ENCODE results near the gene NFIC. TPM values are rescaled to one million over a fixed set of nuclear protein-coding genes. Genes with fewer than 3 reads are reported as not detected.
"Not testable (repeated sequence)": the region's sequence is repeated elsewhere in the genome, so short reads cannot be mapped to it uniquely, and the experiment has no call there.

Gene NFIC
- total RNA-seq, 1 donor from 2014 or later, result 12.7 TPM

DNA sequence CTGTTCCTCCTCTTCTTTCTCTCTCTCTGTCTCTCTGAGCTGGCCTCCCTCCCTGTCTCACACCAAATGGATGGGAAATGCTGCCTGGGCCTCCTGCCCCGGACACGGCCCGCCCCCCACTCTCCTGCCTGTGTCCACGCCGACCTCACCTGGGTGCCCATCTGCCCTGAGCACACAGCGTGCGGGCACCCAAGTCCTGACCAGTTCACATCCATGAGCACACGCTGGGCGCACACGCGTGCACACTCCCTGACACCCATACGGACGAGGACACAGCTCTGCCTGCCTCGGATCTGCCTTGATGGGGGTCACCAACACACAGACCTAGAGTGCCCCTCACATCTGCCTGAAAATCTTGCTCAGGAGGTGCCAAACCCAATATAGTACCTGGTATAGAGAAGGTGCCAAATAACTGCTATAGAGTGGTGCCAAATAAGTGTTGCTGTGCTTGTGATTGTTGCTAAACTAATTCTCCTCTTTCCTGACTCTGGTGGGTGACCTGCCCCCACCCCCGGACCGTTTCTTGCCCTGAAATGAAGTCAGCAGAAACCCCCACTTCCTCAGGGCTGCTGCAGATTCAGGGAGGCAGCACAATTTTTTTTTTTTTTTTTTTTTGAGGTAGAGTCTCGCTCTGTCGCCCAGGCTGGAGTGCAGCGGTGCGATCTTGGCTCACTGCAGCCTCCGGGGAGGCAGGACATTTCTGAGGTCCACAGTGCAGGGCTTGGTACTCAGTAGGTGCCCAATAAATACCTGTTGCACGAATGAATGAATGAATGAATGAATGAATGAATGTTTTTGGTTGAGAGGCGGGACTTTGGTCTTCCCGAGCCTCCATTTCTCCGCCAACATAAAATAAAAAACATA is 4.6 kb downstream of the NFIC start:
- intact Hi-C loops (cut with micrococcal nuclease), result no loop called here

DNA sequence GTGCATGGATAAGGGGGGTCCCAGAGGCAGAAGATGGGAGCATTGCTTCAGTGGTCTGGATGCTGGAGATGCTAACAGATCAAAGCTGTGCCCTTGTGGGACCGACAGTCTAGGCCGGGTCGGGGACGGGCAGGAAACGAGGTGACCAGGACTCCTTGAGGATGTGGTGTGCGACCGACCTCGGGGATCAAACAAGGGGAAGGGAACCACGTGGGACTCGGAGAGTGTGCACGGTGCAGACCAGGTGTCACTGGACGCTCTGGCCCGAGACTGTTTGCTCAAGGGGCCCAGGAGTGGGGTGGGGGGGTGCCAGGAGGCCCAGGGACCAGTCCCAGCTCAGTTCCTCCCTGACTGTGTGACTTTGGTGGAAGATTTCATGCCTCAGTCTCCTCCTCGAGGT is 6.0 kb downstream of the NFIC start:
- intact Hi-C loops (cut with micrococcal nuclease), result no loop called here

DNA sequence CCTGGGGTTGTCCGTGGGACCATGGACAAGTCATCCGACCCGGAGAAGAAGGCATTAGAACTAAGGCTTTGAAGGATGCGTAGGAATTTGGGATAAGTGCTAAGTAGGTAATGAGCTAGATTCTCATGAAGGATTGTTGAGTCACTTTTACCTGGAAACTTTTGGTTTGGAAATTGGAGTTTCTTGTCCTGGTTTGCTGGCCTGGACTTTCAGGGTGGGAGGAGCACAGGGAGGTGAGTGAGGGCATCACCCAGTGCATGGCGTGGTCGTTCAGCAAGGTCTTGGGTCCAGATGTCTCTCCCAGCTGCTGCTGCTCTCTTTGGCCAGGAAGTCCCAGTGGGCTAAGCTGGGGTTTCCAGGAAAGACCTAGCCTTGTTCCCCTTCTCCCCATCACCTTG is 7.6 kb downstream of the NFIC start:
- intact Hi-C loops (cut with micrococcal nuclease), result no loop called here

DNA sequence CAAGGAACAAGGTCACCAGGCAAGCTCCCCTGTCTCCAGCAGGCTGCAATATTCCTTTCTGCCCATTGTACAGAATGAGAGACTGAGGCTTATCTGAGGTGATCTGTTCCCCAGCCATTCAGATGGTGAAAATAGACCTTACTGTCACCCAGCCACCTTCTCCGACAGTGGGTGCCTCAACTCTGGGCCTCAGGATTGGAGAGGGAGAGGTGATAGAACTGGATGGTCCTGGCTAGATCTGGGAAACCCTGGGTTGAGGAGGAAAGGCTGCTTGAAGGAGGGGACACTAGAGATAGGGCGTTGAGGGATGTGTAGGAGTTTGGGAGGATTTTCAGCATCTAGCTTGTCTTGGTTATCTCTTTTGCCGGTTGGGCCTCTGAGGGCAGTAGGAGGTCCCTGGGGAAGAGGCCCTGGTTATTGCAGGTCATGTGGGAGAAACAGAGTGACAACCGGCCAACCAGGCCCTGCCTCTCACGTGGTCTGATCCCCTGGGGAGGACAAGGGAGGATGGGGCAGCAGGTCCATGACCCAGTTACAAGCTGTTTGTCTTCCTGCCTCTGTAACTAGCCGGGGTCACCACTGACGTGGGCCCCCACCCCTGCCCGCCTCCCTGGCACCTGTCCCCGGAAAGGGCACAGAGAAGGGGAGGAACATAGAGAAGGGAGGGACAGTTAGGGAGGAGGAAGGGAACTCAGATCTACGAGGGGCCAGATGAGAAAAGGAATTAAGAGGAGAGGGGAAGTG is 8.2 kb downstream of the NFIC start:
- intact Hi-C loops (cut with micrococcal nuclease), result no loop called here

- intact Hi-C loops (cut with micrococcal nuclease), result no loop called here
Observed at GRCh38 chr19:3375221-3376090, 9.1 kb downstream of the NFIC start.

DNA sequence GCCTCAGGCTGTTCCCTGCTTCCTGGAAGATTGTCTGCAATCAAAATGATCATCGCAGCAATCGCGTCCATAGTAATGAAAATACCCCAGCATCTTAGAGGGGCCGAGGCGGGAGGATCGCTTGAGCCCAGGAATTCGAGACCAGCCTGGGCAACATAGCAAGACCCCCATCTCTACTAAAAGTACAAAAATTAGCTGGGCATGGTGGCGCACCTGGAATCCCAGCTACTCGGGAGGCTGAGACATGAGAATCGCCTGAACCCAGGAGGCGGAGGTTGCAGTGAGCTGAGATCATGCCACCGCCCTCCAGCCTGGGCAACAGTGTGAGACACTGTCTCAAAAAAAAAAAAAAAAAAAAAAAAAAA is 9.7 kb downstream of the NFIC start:
- intact Hi-C loops (cut with micrococcal nuclease), result not testable (repeated sequence)

- intact Hi-C loops (cut with micrococcal nuclease), result no loop called here
Observed at GRCh38 chr19:3378352-3379150, 12.2 kb downstream of the NFIC start.

DNA sequence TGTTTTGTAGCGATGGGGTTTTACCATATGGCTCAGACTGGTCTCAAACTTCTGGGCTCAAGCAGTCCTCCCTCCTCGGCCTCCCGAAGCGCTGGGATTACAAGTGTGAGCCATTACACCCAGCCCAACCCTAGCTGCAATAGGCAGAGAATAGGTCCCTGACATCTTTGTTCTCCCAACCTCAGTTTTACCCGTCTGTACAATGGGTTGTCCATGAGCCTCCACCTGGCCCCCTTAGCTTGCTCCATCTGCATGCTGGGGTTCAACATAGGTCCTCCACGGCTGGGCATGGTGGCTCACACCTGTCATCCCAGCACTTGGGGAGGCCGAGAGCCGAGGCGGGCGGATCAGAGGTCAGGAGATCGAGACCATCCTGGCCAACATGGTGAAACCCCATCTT is 14.4 kb downstream of the NFIC start:
- intact Hi-C loops (cut with micrococcal nuclease), result no loop called here

GRCh38 chr19:3381701-3382372 is 15.5 kb downstream of the NFIC start:
- intact Hi-C loops (cut with micrococcal nuclease), result no loop called here

- intact Hi-C loops (cut with micrococcal nuclease), result no loop called here
Observed at GRCh38 chr19:3382460-3383100, 16.2 kb downstream of the NFIC start.

- intact Hi-C loops (cut with micrococcal nuclease), result no loop called here
Observed at GRCh38 chr19:3383121-3383722, 16.8 kb downstream of the NFIC start.

DNA sequence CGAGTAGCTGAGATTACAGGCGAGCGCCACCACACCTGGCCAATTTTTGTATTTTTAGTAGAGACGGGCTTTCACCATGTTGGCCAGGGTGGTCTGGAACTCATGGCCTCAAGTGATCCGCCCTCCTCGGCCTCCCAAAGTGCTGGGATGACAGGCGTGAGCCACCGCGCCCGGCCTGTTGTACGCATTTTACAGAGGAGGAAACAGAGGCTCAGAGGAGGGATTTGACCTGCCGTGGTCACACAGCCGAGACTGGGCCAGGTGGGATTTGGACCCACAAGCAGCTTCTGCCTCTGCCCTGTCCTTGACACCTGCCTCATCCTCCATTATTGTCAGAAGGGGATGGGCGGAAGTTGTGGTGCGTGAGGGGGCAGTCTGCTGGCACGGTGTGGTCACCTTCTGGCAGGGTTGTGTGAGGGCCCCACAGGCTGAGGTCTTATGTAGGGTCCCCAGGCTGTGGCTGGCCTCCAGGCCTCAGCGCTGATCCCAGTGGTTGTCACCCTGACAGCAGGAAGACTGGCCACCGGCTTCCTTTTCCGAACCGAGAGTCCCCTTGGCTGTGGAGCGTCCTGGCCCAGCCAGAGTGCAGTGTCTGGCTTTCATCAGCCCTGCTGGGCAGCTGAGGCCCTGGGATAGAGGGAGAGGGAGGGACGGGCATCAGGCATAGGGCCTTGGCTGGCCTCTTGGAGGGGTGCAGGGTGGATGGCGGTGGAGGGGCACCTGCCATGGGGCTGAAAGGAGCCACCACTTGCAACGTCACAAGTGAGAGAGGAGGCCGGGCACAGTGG is 20.3 kb downstream of the NFIC start:
- intact Hi-C loops (cut with micrococcal nuclease), result no loop called here

DNA sequence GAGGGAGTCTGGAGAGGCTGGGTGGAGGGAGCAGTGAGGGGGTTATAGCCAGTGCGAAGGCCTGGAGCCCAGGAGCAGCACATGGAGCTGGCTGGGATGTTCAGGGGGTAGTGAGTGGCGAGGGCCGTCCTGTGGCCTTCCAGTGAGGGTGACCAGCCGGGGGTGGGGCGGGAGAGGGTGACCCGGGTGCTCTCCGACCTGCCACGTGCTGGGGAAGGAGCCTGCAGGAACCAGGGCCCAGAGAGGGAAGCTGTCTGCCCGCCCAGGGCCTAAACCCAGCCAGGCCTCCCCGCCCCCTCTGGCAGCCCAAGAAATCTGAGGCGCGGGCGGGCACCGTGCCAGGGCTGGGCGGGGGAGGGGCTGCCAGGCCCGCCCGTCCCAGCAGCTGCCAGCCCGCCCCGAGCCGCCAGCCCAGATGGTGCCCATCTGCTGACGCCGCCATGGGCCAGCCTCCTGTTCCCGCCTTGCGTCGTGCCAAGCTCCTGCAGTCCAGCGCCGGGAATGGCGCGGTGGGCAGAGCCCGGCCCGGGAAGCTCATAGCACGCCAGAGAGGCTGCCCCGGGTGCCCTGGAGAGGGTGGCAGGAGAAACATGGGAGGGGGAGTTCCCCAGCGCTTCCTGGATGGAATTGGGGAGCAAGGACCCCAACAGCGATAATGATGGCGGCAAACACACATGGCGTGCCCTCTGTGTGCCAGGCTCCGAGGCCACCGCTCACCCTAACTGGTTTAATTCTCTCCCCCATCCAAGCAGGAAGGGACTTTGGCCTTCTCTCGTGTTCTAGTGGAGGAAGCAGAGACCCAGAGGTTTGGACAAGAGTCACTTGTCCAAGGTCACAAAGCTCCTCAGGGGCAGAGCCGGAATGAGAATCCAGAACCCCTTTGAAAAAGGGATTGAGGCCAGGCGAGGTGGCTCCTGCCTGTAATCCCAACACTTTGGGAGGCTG is 21.5 kb downstream of the NFIC start:
- intact Hi-C loops (cut with micrococcal nuclease), result no loop called here

- intact Hi-C loops (cut with micrococcal nuclease), result no loop called here
Observed at GRCh38 chr19:3389446-3389778, 23.0 kb downstream of the NFIC start.

GRCh38 chr19:3389876-3390371 is 23.5 kb downstream of the NFIC start:
- intact Hi-C loops (cut with micrococcal nuclease), result no loop called here

DNA sequence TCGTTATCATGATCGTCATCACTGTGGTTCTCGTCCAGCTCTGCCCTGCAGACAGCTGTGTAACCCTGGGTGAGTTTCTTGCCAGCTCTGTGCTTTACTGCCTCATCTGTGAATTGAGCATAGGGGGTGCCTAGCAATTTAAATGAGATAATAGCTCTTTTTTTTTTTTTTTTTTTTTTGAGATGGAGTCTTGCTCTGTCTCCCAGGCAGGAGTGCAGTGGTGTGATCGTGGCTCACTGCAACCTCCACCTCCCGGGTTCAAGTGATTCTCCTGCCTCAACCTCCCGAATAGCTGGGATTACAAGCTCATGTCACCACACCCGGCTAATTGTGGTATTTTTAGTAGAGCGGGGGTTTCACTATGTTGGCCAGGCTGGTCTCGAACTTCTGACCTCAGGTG is 25.5 kb downstream of the NFIC start:
- intact Hi-C loops (cut with micrococcal nuclease), result not testable (repeated sequence)

GRCh38 chr19:3392480-3392879 is 26.1 kb downstream of the NFIC start:
- intact Hi-C loops (cut with micrococcal nuclease), result no loop called here

- intact Hi-C loops (cut with micrococcal nuclease), result no loop called here
Observed at GRCh38 chr19:3396881-3397265, 30.5 kb downstream of the NFIC start.
